CD8-positive, alpha-beta memory T cell (primary cell): ENCODE data around the gene SLCO1A2. TPM values are rescaled to one million over a fixed set of nuclear protein-coding genes. Genes with fewer than 3 reads are reported as not detected.

Experiments used
- CTCF ChIA-PET: fragments of 350-600 bp; sonication (Branson Sonifier 250); formaldehyde crosslinking; loops from one replicate; lab custom pipeline; 2021; ENCODE audit warnings: antibody characterized with exemption; lab: Charles Lee
- POLR2A ChIA-PET: fragments of 350-600 bp; sonication (Branson Sonifier 250); formaldehyde crosslinking; loops from one replicate; lab custom pipeline; 2021; ENCODE audit warnings: antibody characterized with exemption; lab: Charles Lee
- DNase-seq, 5 donors: peaks; one replicate each; pipeline versions ENCODE4 v3.0.0 to v3.0.0-alpha.2; 2020 to 2022; ENCODE audit warnings: mixed read lengths in 1 of 5
- H3K27ac ChIP-seq: one replicate; pipeline ENCODE4 v1.7.0; 2013; ENCODE audit warnings: low read depth, mild to moderate bottlenecking, low read length, moderate library complexity
- H3K27me3 ChIP-seq: 2 replicates; pipeline ENCODE4 v1.7.0; 2013; ENCODE audit warnings: low read length, mild to moderate bottlenecking; ENCODE audit not compliant: insufficient read depth, poor library complexity, severe bottlenecking
- H3K36me3 ChIP-seq: 2 replicates; pipeline ENCODE4 v1.7.0; 2013; ENCODE audit warnings: mild to moderate bottlenecking, low read length, moderate library complexity; ENCODE audit not compliant: insufficient read depth
- H3K4me1 ChIP-seq: 2 replicates; pipeline ENCODE4 v1.7.0; 2013; ENCODE audit warnings: mild to moderate bottlenecking, low read length, moderate library complexity; ENCODE audit not compliant: insufficient read depth
- H3K4me3 ChIP-seq: 2 replicates; pipeline ENCODE4 v1.7.0; 2013; ENCODE audit warnings: mild to moderate bottlenecking, low read length
- H3K9me3 ChIP-seq: 2 replicates; pipeline ENCODE4 v1.7.0; 2013; ENCODE audit warnings: mild to moderate bottlenecking, low read length
- H3K27ac Mint-ChIP-seq, 8 donors: one replicate each; pipeline ENCODE4 v1.8.0; 2020 to 2021; ENCODE audit warnings: mixed read lengths in 8 of 8, mild to moderate bottlenecking in 6 of 8, inconsistent platforms in 3 of 8, moderate library complexity in 3 of 8
- H3K27me3 Mint-ChIP-seq, 2 donors: one replicate each; pipeline ENCODE4 v1.8.0; 2020 to 2021; ENCODE audit warnings: mixed read lengths in 2 of 2, mild to moderate bottlenecking in 1 of 2, moderate library complexity in 1 of 2
- H3K36me3 Mint-ChIP-seq, 3 donors: one replicate each; pipeline ENCODE4 v1.8.0; 2020 to 2021; ENCODE audit warnings: mixed read lengths in 3 of 3, inconsistent platforms in 1 of 3, mild to moderate bottlenecking in 1 of 3
- H3K4me1 Mint-ChIP-seq, 3 donors: one replicate each; pipeline ENCODE4 v1.8.0; 2020 to 2021; ENCODE audit warnings: mixed read lengths in 3 of 3, inconsistent platforms in 1 of 3, mild to moderate bottlenecking in 1 of 3
- H3K4me3 Mint-ChIP-seq, 7 donors: one replicate each; pipeline ENCODE4 v1.8.0; 2020 to 2021; ENCODE audit warnings: mixed read lengths in 7 of 7, mild to moderate bottlenecking in 6 of 7, moderate library complexity in 4 of 7, inconsistent platforms in 2 of 7
- H3K9me3 Mint-ChIP-seq, 5 donors: one replicate each; pipeline ENCODE4 v1.8.0; 2020 to 2022; ENCODE audit warnings: mixed read lengths in 5 of 5, mild to moderate bottlenecking in 3 of 5, moderate library complexity in 2 of 5, inconsistent platforms in 1 of 5
- polyA plus RNA-seq: library from polyadenylated mRNA; unstranded; fragments of 300-500 nt; fragmentation: Illumina TruSeq; gene quantifications from one replicate; pipeline ENCODE4 v1.2.3, GENCODE V29; 2021
- total RNA-seq, 2 experiments: library from RNA; stranded (reverse); gene quantifications; one replicate each; pipeline ENCODE4 v1.2.3, GENCODE V29; 2021

Gene SLCO1A2
- total and polyA plus RNA-seq, 3 experiments from 2014 or later: 0.07 TPM; not detected in 2

GRCh38 chr12:21339921-21340320 lies 5.2 kb upstream of the SLCO1A2 start:
- POLR2A ChIA-PET: no interaction called here
- no peak for DNase-seq
- Mint-ChIP-seq H3K27me3 (peaks cover 3 to 26% of the 10 kb centered on the region in 2 donors), H3K27ac (no peak overlapping the region), H3K9me3 (no peaks in the 10 kb centered on the region), H3K4me1 (peaks cover 0 to 3% (median 0%) of the 10 kb centered on the region in 3 donors), H3K4me3 (no peak overlapping the region), H3K36me3 (no peaks in the 10 kb centered on the region)
- CTCF ChIA-PET: no interaction called here
- H3K27ac ChIP-seq: no peak overlapping the region
- H3K36me3 ChIP-seq: no peaks in the 10 kb centered on the region
- no peaks in the 10 kb centered on the region for H3K27me3 ChIP-seq
- H3K4me3 ChIP-seq: no peak overlapping the region
- H3K4me1 ChIP-seq: no peaks in the 10 kb centered on the region
- no peaks in the 10 kb centered on the region for H3K9me3 ChIP-seq

- POLR2A ChIA-PET: no interaction called here
- no peaks in the 10 kb centered on the region for H3K27me3 ChIP-seq
- no peaks in the 10 kb centered on the region for H3K36me3 ChIP-seq
- no peaks in the 10 kb centered on the region for H3K4me1 ChIP-seq
- no peaks in the 10 kb centered on the region for H3K9me3 Mint-ChIP-seq
- peaks cover 5 to 30% of the 10 kb centered on the region in 2 donors for H3K27me3 Mint-ChIP-seq
- CTCF ChIA-PET: no interaction called here
- no peak overlapping the region for H3K4me3 ChIP-seq
- no peaks in the 10 kb centered on the region for H3K36me3 Mint-ChIP-seq
- no peak overlapping the region for H3K4me3 Mint-ChIP-seq
- no peaks in the 10 kb centered on the region for H3K9me3 ChIP-seq
- peaks cover 0 to 3% (median 0%) of the 10 kb centered on the region in 3 donors for H3K4me1 Mint-ChIP-seq
- H3K27ac ChIP-seq: no peak overlapping the region
- DNase-seq: no peak
- no peak overlapping the region for H3K27ac Mint-ChIP-seq
Observed at GRCh38 chr12:21337959-21338744, 3.4 kb upstream of the SLCO1A2 start.

GRCh38 chr12:21337453-21337852 lies 2.7 kb upstream of the SLCO1A2 start:
- Histone ChIP-seq H3K4me1 (no peaks in the 10 kb centered on the region), H3K4me3 (no peak overlapping the region), H3K9me3 (no peaks in the 10 kb centered on the region), H3K27me3 (no peaks in the 10 kb centered on the region), H3K36me3 (no peaks in the 10 kb centered on the region), H3K27ac (no peak overlapping the region)
- CTCF ChIA-PET: no interaction called here
- H3K27me3 Mint-ChIP-seq: peaks cover 2 to 26% of the 10 kb centered on the region in 2 donors
- POLR2A ChIA-PET: no interaction called here
- no peaks in the 10 kb centered on the region for H3K36me3 Mint-ChIP-seq
- H3K4me3 Mint-ChIP-seq: no peak overlapping the region
- no peak for DNase-seq
- H3K9me3 Mint-ChIP-seq: no peaks in the 10 kb centered on the region
- H3K4me1 Mint-ChIP-seq: peaks cover 0 to 3% (median 0%) of the 10 kb centered on the region in 3 donors
- H3K27ac Mint-ChIP-seq: no peak overlapping the region

GRCh38 chr12:21336656-21337055 lies 1.9 kb upstream of the SLCO1A2 start:
- H3K4me1 Mint-ChIP-seq: peaks cover 0 to 3% (median 0%) of the 10 kb centered on the region in 3 donors
- no peak overlapping the region for H3K4me3 ChIP-seq
- no peak overlapping the region for H3K4me3 Mint-ChIP-seq
- no peak overlapping the region for H3K27ac Mint-ChIP-seq
- CTCF ChIA-PET: no interaction called here
- no peak for DNase-seq
- no peak overlapping the region for H3K27ac ChIP-seq
- no peaks in the 10 kb centered on the region for H3K36me3 Mint-ChIP-seq
- H3K9me3 ChIP-seq: no peaks in the 10 kb centered on the region
- H3K9me3 Mint-ChIP-seq: peaks cover 0 to 2% (median 0%) of the 10 kb centered on the region in 5 donors
- no peaks in the 10 kb centered on the region for H3K36me3 ChIP-seq
- no peaks in the 10 kb centered on the region for H3K27me3 ChIP-seq
- H3K27me3 Mint-ChIP-seq: peaks cover 2 to 25% of the 10 kb centered on the region in 2 donors
- no peaks in the 10 kb centered on the region for H3K4me1 ChIP-seq
- POLR2A ChIA-PET: no interaction called here

- DNase-seq: no peak
- Histone ChIP-seq H3K36me3 (no peaks in the 10 kb centered on the region), H3K4me3 (no peak overlapping the region), H3K9me3 (no peaks in the 10 kb centered on the region), H3K27ac (no peak overlapping the region), H3K4me1 (no peaks in the 10 kb centered on the region), H3K27me3 (no peaks in the 10 kb centered on the region)
- ChIA-PET CTCF (no interaction called here), POLR2A (no interaction called here)
- Mint-ChIP-seq H3K4me1 (no peaks in the 10 kb centered on the region), H3K4me3 (no peak overlapping the region), H3K36me3 (peaks cover 0 to 6% (median 3%) of the 10 kb centered on the region in 3 donors), H3K27me3 (peaks cover 4 to 8% of the 10 kb centered on the region in 2 donors), H3K9me3 (peaks cover 14 to 26% (median 24%) of the 10 kb centered on the region in 5 donors), H3K27ac (no peak overlapping the region)
Observed at GRCh38 chr12:21330682-21331253, 3.9 kb downstream of the SLCO1A2 start.

GRCh38 chr12:21328578-21328977 lies 6.1 kb downstream of the SLCO1A2 start:
- Mint-ChIP-seq H3K9me3 (peaks cover 14 to 30% (median 27%) of the 10 kb centered on the region in 5 donors), H3K4me1 (no peaks in the 10 kb centered on the region), H3K27ac (no peak overlapping the region), H3K27me3 (peaks cover 2 to 4% of the 10 kb centered on the region in 2 donors), H3K4me3 (no peak overlapping the region), H3K36me3 (peaks cover 0 to 6% (median 3%) of the 10 kb centered on the region in 3 donors)
- H3K36me3 ChIP-seq: no peaks in the 10 kb centered on the region
- H3K9me3 ChIP-seq: no peaks in the 10 kb centered on the region
- H3K27ac ChIP-seq: no peak overlapping the region
- ChIA-PET POLR2A (no interaction called here), CTCF (no interaction called here)
- H3K4me3 ChIP-seq: no peak overlapping the region
- no peaks in the 10 kb centered on the region for H3K27me3 ChIP-seq
- H3K4me1 ChIP-seq: no peaks in the 10 kb centered on the region
- no peak for DNase-seq

- no peaks in the 10 kb centered on the region for H3K9me3 ChIP-seq
- Mint-ChIP-seq H3K4me1 (no peaks in the 10 kb centered on the region), H3K36me3 (peaks cover 0 to 6% (median 3%) of the 10 kb centered on the region in 3 donors), H3K9me3 (peaks cover 7 to 29% (median 23%) of the 10 kb centered on the region in 5 donors), H3K27me3 (no peaks in the 10 kb centered on the region), H3K27ac (no peak overlapping the region), H3K4me3 (no peak overlapping the region)
- no peaks in the 10 kb centered on the region for H3K36me3 ChIP-seq
- no peak overlapping the region for H3K4me3 ChIP-seq
- no peak for DNase-seq
- H3K27me3 ChIP-seq: no peaks in the 10 kb centered on the region
- no peak overlapping the region for H3K27ac ChIP-seq
- ChIA-PET POLR2A (no interaction called here), CTCF (no interaction called here)
- H3K4me1 ChIP-seq: no peaks in the 10 kb centered on the region
Observed at GRCh38 chr12:21324551-21324950, 10.2 kb downstream of the SLCO1A2 start.

- no peaks in the 10 kb centered on the region for H3K4me1 ChIP-seq
- no peaks in the 10 kb centered on the region for H3K36me3 ChIP-seq
- H3K27me3 Mint-ChIP-seq: no peaks in the 10 kb centered on the region
- H3K4me3 Mint-ChIP-seq: no peak overlapping the region
- CTCF ChIA-PET: no interaction called here
- no peak overlapping the region for H3K4me3 ChIP-seq
- H3K9me3 ChIP-seq: no peaks in the 10 kb centered on the region
- no peaks in the 10 kb centered on the region for H3K4me1 Mint-ChIP-seq
- no peak overlapping the region for H3K27ac ChIP-seq
- H3K36me3 Mint-ChIP-seq: peaks cover 0 to 6% (median 3%) of the 10 kb centered on the region in 3 donors
- no peaks in the 10 kb centered on the region for H3K27me3 ChIP-seq
- no peak for DNase-seq
- POLR2A ChIA-PET: no interaction called here
- H3K9me3 Mint-ChIP-seq: peaks cover 7 to 25% (median 23%) of the 10 kb centered on the region in 5 donors
- no peak overlapping the region for H3K27ac Mint-ChIP-seq
Observed at GRCh38 chr12:21323736-21324135, 11.0 kb downstream of the SLCO1A2 start.
